Effector memory CD4-positive, alpha-beta T cell (primary cell): ENCODE measurements around the gene TMEM269.
A peak's percentile ranks its signal among the peaks of the same experiment; 100 is the strongest.

Experiments
- DNase-seq, 3 donors: peaks; one replicate each; pipeline ENCODE4 v3.0.0-alpha.2; 2020
- H3K27ac ChIP-seq: 2 replicates; pipeline ENCODE4 v1.7.0; 2013; ENCODE audit warnings: mild to moderate bottlenecking, low read length, moderate library complexity; ENCODE audit not compliant: insufficient read depth, poor library complexity, severe bottlenecking
- H3K27me3 ChIP-seq: replicated peaks from 2 replicates; pipeline ENCODE4 v1.7.0; 2013; ENCODE audit warnings: mild to moderate bottlenecking, low read length; ENCODE audit not compliant: insufficient read depth, control insufficient read depth, poor library complexity, severe bottlenecking
- H3K36me3 ChIP-seq: 2 replicates; pipeline ENCODE4 v1.7.0; 2013; ENCODE audit warnings: mild to moderate bottlenecking, low read length, moderate library complexity; ENCODE audit not compliant: control insufficient read depth, insufficient read depth
- H3K4me1 ChIP-seq: 2 replicates; pipeline ENCODE4 v1.7.0; 2013; ENCODE audit warnings: low read length, mild to moderate bottlenecking; ENCODE audit not compliant: control insufficient read depth, insufficient read depth, poor library complexity, severe bottlenecking
- H3K4me3 ChIP-seq: 2 replicates; pipeline ENCODE4 v1.7.0; 2013; ENCODE audit warnings: low read length, low read depth, mild to moderate bottlenecking; ENCODE audit not compliant: insufficient read depth, poor library complexity, severe bottlenecking
- H3K9me3 ChIP-seq: 2 replicates; pipeline ENCODE4 v1.7.0; 2013; ENCODE audit warnings: mild to moderate bottlenecking, low read length, moderate library complexity; ENCODE audit not compliant: control insufficient read depth

TMEM269 gene

DNA sequence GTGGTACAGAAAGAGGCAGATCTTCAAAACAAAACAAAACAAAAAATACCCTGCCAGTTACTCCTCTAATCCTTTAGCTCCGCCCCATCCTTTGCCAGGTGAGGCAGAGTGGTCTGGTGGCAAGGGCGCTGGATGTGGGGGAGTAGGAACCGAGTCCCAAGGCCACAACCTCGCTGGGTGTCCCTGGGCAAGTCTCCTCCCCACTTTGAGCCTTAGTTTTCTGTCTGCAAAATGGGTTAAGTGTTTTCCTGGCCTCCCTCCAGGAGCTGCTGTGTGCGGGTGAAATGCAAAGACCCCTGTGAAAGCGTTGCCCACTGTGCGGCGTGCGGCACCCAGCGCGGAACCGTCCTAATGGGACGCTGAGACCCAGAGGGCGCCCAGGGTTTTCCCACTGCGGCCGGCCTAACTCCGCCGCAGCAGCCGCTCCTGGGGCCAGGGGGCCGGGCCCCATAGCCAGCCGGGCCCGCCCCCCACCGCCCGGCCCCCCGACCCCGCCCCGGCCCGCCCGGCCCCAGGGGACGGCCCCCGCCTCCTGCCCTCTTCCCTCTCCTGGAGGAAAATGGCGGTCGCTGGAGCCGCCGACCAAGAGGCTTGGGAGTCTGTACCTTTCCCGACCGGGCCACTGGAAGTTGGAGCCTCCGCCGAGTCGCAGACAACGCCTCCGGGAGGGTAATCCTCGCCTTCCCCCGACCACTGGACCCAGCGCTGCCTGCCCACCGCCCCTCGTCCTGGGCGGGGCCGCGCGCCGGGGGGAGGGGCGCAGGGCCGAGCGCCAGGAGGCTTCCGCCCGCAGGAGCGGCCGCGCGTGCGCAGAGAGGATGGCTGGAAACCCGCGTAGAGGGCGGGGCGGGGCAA, 32.0 kb downstream of the TMEM269 start, which contains the start of the genes ERMAP and SVBP:
Gene ERMAP (plus strand): TSS at position 538 of the 855 bp plus-strand sequence. CDS start 13,327 bp downstream, outside the sequence.
Gene SVBP (minus strand): TSS at position 813 of the 855 bp plus-strand sequence. CDS start 853 bp downstream, outside the sequence.
- no peaks in the 10 kb centered on the region for H3K36me3 ChIP-seq
- H3K27ac ChIP-seq: peak within 1 kb of the TSS; percentile 92
- H3K4me1 ChIP-seq: peaks cover 16% of the 10 kb centered on the region
- no peaks in the 10 kb centered on the region for H3K9me3 ChIP-seq
- peak; percentile 90 to 92 (median 92) for DNase-seq
- peak within 1 kb of the TSS; percentile 94 for H3K4me3 ChIP-seq
- H3K27me3 ChIP-seq: no peaks in the 10 kb centered on the region

GRCh38 chr1:42817440-42817767, 32.6 kb downstream of the TMEM269 start:
- Histone ChIP-seq H3K4me3 (peak overlapping the region; percentile 94), H3K36me3 (no peaks in the 10 kb centered on the region), H3K4me1 (peaks cover 16% of the 10 kb centered on the region), H3K27me3 (no peaks in the 10 kb centered on the region), H3K27ac (peak overlapping the region; percentile 92), H3K9me3 (no peaks in the 10 kb centered on the region)
- no peak for DNase-seq

GRCh38 chr1:42817976-42818375, 33.2 kb downstream of the TMEM269 start:
- Histone ChIP-seq H3K9me3 (no peaks in the 10 kb centered on the region), H3K27ac (no peak overlapping the region), H3K4me1 (peaks cover 16% of the 10 kb centered on the region), H3K4me3 (no peak overlapping the region), H3K36me3 (no peaks in the 10 kb centered on the region), H3K27me3 (no peaks in the 10 kb centered on the region)
- DNase-seq: no peak

GRCh38 chr1:42820813-42821212, 36.0 kb downstream of the TMEM269 start:
- no peaks in the 10 kb centered on the region for H3K36me3 ChIP-seq
- H3K4me3 ChIP-seq: no peak overlapping the region
- no peaks in the 10 kb centered on the region for H3K9me3 ChIP-seq
- no peak overlapping the region for H3K27ac ChIP-seq
- peaks cover 15% of the 10 kb centered on the region for H3K4me1 ChIP-seq
- no peak for DNase-seq
- no peaks in the 10 kb centered on the region for H3K27me3 ChIP-seq

GRCh38 chr1:42821690-42822089, 36.9 kb downstream of the TMEM269 start:
- H3K9me3 ChIP-seq: no peaks in the 10 kb centered on the region
- H3K27me3 ChIP-seq: no peaks in the 10 kb centered on the region
- no peak for DNase-seq
- no peak overlapping the region for H3K4me3 ChIP-seq
- H3K27ac ChIP-seq: no peak overlapping the region
- H3K4me1 ChIP-seq: peaks cover 9% of the 10 kb centered on the region
- H3K36me3 ChIP-seq: no peaks in the 10 kb centered on the region

GRCh38 chr1:42822800-42823392, 38.1 kb downstream of the TMEM269 start:
- Histone ChIP-seq H3K27ac (no peak overlapping the region), H3K9me3 (no peaks in the 10 kb centered on the region), H3K36me3 (no peaks in the 10 kb centered on the region), H3K4me3 (no peak overlapping the region), H3K4me1 (peaks cover 3% of the 10 kb centered on the region), H3K27me3 (no peaks in the 10 kb centered on the region)
- DNase-seq: no peak

- DNase-seq: no peak
- Histone ChIP-seq H3K4me3 (no peak overlapping the region), H3K9me3 (no peaks in the 10 kb centered on the region), H3K27ac (no peak overlapping the region), H3K4me1 (no peaks in the 10 kb centered on the region), H3K27me3 (no peaks in the 10 kb centered on the region), H3K36me3 (no peaks in the 10 kb centered on the region)
These were observed 39.8 kb downstream of the TMEM269 start for GRCh38 chr1:42824481-42825035.

DNA sequence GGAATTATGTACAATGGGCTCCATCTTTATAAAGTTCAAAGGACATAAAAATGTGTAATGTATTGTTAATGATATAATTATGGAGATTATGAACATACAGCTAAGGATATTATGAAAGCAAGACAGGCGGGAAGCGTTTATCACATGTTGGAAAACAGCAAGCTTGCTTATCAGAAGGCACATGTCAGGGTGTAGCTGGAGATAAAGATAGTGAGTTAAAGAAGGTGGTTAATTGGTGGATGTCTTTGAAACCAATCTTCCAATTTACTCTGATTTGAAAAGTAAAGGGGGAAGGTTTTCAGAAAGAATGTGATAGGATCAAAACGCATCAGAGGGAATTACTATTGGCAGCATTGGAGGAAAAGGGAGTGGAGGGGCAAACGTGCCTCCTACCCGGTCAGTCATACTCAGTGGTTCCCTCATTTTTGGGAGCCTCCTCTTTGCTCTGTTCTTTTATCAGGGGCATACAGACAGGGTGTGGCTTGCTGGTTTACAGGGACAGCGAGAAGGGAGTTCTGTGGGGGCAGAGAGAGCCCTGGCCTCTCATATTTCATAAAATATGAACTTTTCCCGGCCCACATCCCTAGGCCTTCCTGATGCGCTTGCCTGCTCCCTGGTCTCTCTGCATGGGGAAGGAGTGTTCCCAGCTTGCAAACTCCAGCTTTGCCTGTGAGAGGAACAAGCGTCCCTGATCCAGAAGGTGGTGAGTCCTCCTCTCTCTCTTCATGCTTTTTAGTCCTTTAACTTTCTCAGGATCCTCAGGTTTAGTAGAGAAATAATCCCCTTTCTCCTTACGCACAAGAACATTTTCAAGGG, 40.5 kb downstream of the TMEM269 start:
- Histone ChIP-seq H3K9me3 (no peaks in the 10 kb centered on the region), H3K27ac (no peak overlapping the region), H3K4me1 (no peaks in the 10 kb centered on the region), H3K27me3 (no peaks in the 10 kb centered on the region), H3K4me3 (no peak overlapping the region), H3K36me3 (no peaks in the 10 kb centered on the region)
- DNase-seq: no peak

- no peaks in the 10 kb centered on the region for H3K9me3 ChIP-seq
- H3K36me3 ChIP-seq: no peaks in the 10 kb centered on the region
- no peak for DNase-seq
- no peaks in the 10 kb centered on the region for H3K4me1 ChIP-seq
- H3K4me3 ChIP-seq: no peak overlapping the region
- H3K27ac ChIP-seq: no peak overlapping the region
- no peaks in the 10 kb centered on the region for H3K27me3 ChIP-seq
These were observed 45.8 kb downstream of the TMEM269 start for GRCh38 chr1:42830631-42831030.
